ENCODE results near the gene KRTAP9-4. TPM values are rescaled to one million over a fixed set of nuclear protein-coding genes. Genes with fewer than 3 reads are reported as not detected.

Gene KRTAP9-4
- total RNA-seq, 4 donors from 2014 or later, result not detected

- H3K27ac ChIP-seq, result no peak overlapping the region
- DNase-seq, result no peak
- no peak overlapping the region for H3K4me3 ChIP-seq
- no peaks in the 10 kb centered on the region for H3K4me1 ChIP-seq
- TF ChIP-seq CTCF (IDR thresholded peaks at IDR 0.05) (no peak), POLR2A (IDR thresholded peaks at IDR 0.05) (no peak)
- no peaks in the 10 kb centered on the region for H3K36me3 ChIP-seq
- no peaks in the 10 kb centered on the region for H3K27me3 ChIP-seq
- intact Hi-C loops (cut with DNase I; ENCODE audit: low total_unique reads), result no loop called here
- no peaks in the 10 kb centered on the region for H3K9me3 ChIP-seq
Observed at GRCh38 chr17:41296846-41297245, 47.4 kb downstream of the KRTAP9-4 start.

DNA sequence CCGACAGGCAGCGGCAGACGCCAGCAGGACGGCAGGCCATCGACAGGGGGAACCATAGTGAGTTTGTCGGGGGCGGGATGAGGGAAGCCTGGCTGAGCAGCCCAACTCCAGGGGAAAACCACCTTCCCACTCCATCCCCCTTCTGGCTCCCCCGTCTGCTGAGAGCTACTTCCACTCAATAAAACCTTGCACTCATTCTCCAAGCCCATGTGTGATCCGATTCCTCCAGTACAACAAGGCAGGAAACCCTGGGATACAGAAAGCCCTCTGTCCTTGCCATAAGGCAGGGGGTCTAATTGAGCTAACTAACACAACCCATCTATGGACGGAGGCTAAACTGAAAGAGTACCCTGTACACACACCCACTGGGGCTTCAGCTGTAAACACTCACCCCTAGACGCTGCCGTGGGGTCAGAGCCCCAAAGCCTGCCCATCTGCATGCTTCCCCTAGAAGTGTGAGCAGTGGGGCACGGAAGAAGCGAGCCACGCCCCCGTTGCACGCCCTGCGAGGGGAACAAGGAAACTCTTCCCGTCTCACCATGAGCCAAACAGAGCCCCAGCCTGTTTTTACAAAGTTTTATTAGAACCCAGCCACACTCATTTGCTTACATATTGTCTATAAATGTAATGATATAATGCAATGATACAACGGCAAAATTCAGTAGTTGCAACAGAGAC is 49.1 kb downstream of the KRTAP9-4 start:
- DNase-seq, result no peak
- no peaks in the 10 kb centered on the region for H3K27me3 ChIP-seq
- no peaks in the 10 kb centered on the region for H3K36me3 ChIP-seq
- H3K4me3 ChIP-seq, result no peak overlapping the region
- intact Hi-C loops (cut with DNase I; ENCODE audit: low total_unique reads), result no loop called here
- H3K4me1 ChIP-seq, result no peaks in the 10 kb centered on the region
- TF ChIP-seq CTCF (IDR thresholded peaks at IDR 0.05) (no peak), POLR2A (IDR thresholded peaks at IDR 0.05) (no peak)
- H3K27ac ChIP-seq, result no peak overlapping the region
- H3K9me3 ChIP-seq, result no peaks in the 10 kb centered on the region

Small RNA genes lying within 50 kb of the gene (small RNA-seq; reads per million reads assigned to genes)
- gene KRTAP9-10P, result not detected

Other genes starting within 250 kb of the KRTAP9-4 start
- not detected for gene KRTAP3-2, start 249.8 kb upstream of the KRTAP9-4 start, total RNA-seq
- not detected for gene KRTAP3-1, start 240.6 kb upstream of the KRTAP9-4 start, total RNA-seq
- not detected for gene KRTAP1-5, start 222.5 kb upstream of the KRTAP9-4 start, total RNA-seq
- gene KRTAP1-4, start 219.5 kb upstream of the KRTAP9-4 start, total RNA-seq, result not detected
- not detected for gene KRTAP1-3, start 214.8 kb upstream of the KRTAP9-4 start, total RNA-seq
- not detected for gene KRTAP1-1, start 208.2 kb upstream of the KRTAP9-4 start, total RNA-seq
- gene KRTAP2-1, start 202.4 kb upstream of the KRTAP9-4 start, total RNA-seq, result not detected
- gene KRTAP2-2, start 194.5 kb upstream of the KRTAP9-4 start, total RNA-seq, result not detected
- gene KRTAP2-3, start 189.6 kb upstream of the KRTAP9-4 start, total RNA-seq, result not detected
- not detected for gene KRTAP2-4, start 183.8 kb upstream of the KRTAP9-4 start, total RNA-seq
- gene KRTAP4-7, start 165.5 kb upstream of the KRTAP9-4 start, total RNA-seq, result not detected
- gene KRTAP4-8, start 151.5 kb upstream of the KRTAP9-4 start, total RNA-seq, result not detected
- gene KRTAP4-16, start 147.5 kb upstream of the KRTAP9-4 start, total RNA-seq, result not detected
- gene KRTAP4-9, start 144.3 kb upstream of the KRTAP9-4 start, total RNA-seq, result not detected
- gene KRTAP4-11, start 131.3 kb upstream of the KRTAP9-4 start, total RNA-seq, result not detected
- not detected for gene KRTAP4-12, start 125.5 kb upstream of the KRTAP9-4 start, total RNA-seq
- not detected for gene KRTAP4-6, start 109.1 kb upstream of the KRTAP9-4 start, total RNA-seq
- gene KRTAP4-5, start 99.9 kb upstream of the KRTAP9-4 start, total RNA-seq, result not detected
- gene KRTAP4-4, start 88.9 kb upstream of the KRTAP9-4 start, total RNA-seq, result not detected
- not detected for gene KRTAP4-3, start 81.5 kb upstream of the KRTAP9-4 start, total RNA-seq
- not detected for gene KRTAP4-2, start 71.5 kb upstream of the KRTAP9-4 start, total RNA-seq
- gene KRTAP4-1, start 64.8 kb upstream of the KRTAP9-4 start, total RNA-seq, result not detected
- not detected for gene KRTAP9-1, start 59.8 kb upstream of the KRTAP9-4 start, total RNA-seq
- not detected for gene KRTAP9-2, start 23.0 kb upstream of the KRTAP9-4 start, total RNA-seq
- not detected for gene KRTAP9-3, start 17.2 kb upstream of the KRTAP9-4 start, total RNA-seq
- gene KRTAP9-8, start 11.7 kb upstream of the KRTAP9-4 start, total RNA-seq, result not detected
- not detected for gene KRTAP9-9, start 5.7 kb downstream of the KRTAP9-4 start, total RNA-seq
- gene KRTAP9-6, start 15.7 kb downstream of the KRTAP9-4 start, total RNA-seq, result not detected
- gene KRTAP9-7, start 26.0 kb downstream of the KRTAP9-4 start, total RNA-seq, result not detected
- gene KRTAP29-1, start 53.2 kb downstream of the KRTAP9-4 start, total RNA-seq, result not detected
- not detected for gene KRTAP16-1, start 59.6 kb downstream of the KRTAP9-4 start, total RNA-seq
- not detected for gene KRTAP17-1, start 66.0 kb downstream of the KRTAP9-4 start, total RNA-seq
- not detected for gene KRT33A, start 101.1 kb downstream of the KRTAP9-4 start, total RNA-seq
- not detected for gene KRT33B, start 120.1 kb downstream of the KRTAP9-4 start, total RNA-seq
- gene KRT34, start 132.6 kb downstream of the KRTAP9-4 start, total RNA-seq, result under 1 TPM in 1 of 4 donors, not detected in 3; 0.28 TPM
- gene KRT31, start 147.9 kb downstream of the KRTAP9-4 start, total RNA-seq, result not detected
- not detected for gene KRT37, start 174.9 kb downstream of the KRTAP9-4 start, total RNA-seq
- not detected for gene KRT38, start 191.3 kb downstream of the KRTAP9-4 start, total RNA-seq
- not detected for gene KRT32, start 217.7 kb downstream of the KRTAP9-4 start, total RNA-seq
- not detected for gene KRT35, start 231.5 kb downstream of the KRTAP9-4 start, total RNA-seq
- gene KRT36, start 240.2 kb downstream of the KRTAP9-4 start, total RNA-seq, result not detected

Measured in uterus (tissue), 4 donors.